Astrocyte (in vitro differentiated cells and primary cell): ENCODE results near the gene FMN1.

Source experiments
- EZH2 ChIP-seq: IDR thresholded peaks from 2 replicates; pipeline ENCODE4 v1.6.1; 2012; ENCODE audit warnings: mild to moderate bottlenecking, low read length, inconsistent platforms; ENCODE audit not compliant: insufficient read depth
- TF ChIP-seq, protein P1 (sequence below): IDR thresholded peaks from 2 replicates; pipeline ENCODE4 v1.5.1; 2011; ENCODE audit warnings: low read depth, mild to moderate bottlenecking, inconsistent platforms, low read length, moderate library complexity; ENCODE audit not compliant: insufficient read depth

DNA sequence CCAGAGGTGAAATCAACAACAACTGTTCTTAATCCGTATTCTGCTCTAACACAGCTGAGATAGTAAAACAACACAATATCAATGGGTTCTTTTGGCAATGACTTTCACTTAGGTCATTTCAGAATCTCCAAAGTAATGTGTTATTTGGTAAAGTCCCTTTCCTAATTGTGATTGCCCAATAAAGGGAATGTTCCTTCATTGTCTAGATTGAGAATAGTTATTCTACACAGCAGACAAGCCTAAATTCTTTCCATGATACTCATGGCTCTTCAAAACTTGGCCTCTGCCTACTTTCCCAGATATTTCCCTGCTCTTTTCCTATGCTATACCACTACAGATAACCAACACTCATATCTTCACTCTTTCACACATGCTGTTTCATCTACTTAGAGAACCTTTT is 219.8 kb downstream of the FMN1 start:
- TF ChIP-seq, protein P1, sequence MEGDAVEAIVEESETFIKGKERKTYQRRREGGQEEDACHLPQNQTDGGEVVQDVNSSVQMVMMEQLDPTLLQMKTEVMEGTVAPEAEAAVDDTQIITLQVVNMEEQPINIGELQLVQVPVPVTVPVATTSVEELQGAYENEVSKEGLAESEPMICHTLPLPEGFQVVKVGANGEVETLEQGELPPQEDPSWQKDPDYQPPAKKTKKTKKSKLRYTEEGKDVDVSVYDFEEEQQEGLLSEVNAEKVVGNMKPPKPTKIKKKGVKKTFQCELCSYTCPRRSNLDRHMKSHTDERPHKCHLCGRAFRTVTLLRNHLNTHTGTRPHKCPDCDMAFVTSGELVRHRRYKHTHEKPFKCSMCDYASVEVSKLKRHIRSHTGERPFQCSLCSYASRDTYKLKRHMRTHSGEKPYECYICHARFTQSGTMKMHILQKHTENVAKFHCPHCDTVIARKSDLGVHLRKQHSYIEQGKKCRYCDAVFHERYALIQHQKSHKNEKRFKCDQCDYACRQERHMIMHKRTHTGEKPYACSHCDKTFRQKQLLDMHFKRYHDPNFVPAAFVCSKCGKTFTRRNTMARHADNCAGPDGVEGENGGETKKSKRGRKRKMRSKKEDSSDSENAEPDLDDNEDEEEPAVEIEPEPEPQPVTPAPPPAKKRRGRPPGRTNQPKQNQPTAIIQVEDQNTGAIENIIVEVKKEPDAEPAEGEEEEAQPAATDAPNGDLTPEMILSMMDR: no peak
- no peak for TF ChIP-seq EZH2
